GM18511 (cell line): ENCODE measurements around the gene ADAM11.
"Not testable (repeated sequence)": the region's sequence is repeated elsewhere in the genome, so short reads cannot be mapped to it uniquely, and the experiment has no call there.

Experiments used
- ATAC-seq: cut with Tn5 transposase; IDR thresholded peaks from one replicate; pipeline ENCODE4 v1.9.1; 2021; ENCODE audit warnings: mild to moderate bottlenecking, moderate library complexity; ENCODE audit not compliant: unreplicated experiment

The ADAM11 gene

GRCh38 chr17:44758414-44759085, at the start of gene ADAM11:
TSS of gene ADAM11 (plus strand) at chr17:44758988. CDS start at chr17:44759200, 212 bp downstream.
- no peak for ATAC-seq

GRCh38 chr17:44719444-44719843, 39.3 kb upstream of the ADAM11 start:
- no peak for ATAC-seq

GRCh38 chr17:44722254-44722653, 36.5 kb upstream of the ADAM11 start:
- ATAC-seq = no peak

DNA sequence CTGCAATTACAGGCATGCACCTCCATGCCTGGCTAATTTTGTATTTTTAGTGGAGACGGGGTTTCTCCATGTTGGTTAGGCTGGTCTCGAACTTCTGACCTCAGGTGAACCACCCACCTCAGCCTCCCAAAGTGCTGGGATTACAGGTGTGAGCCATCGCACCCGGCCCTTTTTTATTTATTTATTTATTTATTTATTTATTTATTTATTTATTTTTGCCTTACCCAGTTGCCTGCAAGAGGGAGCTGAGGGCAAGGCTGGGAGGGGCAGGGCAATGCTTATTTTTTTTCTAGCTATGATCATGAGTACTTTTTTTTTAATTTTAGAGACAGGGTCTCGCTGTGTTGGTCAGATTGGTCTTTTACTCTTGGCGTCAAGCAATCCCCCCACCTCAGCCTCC, 32.7 kb upstream of the ADAM11 start:
- ATAC-seq = not testable (repeated sequence)

DNA sequence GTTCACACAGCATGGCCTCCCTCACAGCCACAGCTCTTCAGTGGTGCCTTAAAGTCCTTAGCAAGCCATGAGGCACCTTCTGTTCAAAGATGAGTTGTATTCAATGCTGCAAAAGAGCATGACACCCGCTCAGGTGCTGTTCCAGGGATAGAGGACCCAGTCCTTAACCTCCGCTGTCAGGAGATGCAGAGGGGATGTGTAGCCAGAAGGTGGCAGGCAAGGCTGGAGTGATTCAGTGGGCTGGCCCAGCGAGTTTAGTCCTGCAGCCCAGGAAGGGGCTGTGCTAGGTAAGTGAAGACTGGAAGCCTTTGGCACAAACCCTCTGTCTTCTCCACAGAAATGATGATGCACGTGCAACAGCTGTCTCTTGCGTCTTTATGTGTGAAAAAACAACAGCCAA, 25.0 kb upstream of the ADAM11 start:
- ATAC-seq = no peak

DNA sequence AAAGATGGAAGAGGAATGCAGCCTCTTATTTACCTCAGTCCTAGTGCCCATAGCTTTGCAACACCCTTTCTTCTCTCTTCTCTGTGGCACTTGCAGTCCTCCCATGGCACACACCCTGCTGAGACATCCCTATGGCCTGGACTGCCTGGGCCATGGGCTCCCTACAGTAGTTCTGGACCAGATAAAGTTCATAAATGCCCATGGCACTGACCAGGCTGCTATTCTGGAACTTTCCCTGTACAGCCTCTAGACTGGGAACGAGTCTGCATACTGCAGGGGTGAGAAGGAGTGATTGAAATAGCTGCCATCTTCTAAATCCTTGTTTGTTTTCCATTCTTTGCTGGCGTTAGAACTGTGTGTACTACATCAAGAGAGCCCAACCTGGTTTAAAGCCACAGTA, 24.5 kb upstream of the ADAM11 start:
- no peak for ATAC-seq

DNA sequence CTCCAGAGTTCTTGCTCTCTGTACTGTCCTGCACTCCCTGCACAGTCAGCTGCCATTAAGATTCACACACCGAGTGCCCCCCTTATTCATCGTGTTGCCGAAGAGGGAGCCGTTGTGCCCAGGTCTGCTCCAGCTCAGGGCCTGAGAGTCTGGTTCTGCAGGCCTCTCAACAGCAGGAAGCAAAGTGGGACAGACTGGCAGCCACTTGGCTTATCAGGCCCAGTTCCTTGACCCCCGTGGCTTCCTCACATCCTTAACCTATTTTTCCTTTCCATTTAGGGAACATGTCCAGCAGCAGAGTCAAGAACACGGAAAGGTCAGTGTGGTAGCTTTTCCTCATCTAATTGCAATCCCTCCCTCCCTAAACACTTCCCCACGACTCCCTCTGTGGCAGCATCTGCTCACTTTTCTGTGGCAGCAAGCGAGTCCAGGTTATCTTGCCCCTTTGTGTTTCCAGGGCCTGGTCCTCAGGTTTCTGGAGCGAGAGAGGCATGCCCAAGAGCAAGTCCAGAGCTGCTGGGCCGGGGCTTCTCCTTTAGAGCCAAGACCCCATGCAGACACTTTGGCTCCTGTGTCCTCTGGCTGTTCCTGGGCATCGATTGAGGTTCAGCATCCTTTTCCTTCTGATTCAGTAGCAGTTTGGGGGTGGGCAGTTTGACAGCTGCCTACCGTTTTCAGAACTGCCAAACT, 22.1 kb upstream of the ADAM11 start:
- no peak for ATAC-seq

GRCh38 chr17:44738214-44738906, 20.4 kb upstream of the ADAM11 start:
- peak; percentile 56 for ATAC-seq

DNA sequence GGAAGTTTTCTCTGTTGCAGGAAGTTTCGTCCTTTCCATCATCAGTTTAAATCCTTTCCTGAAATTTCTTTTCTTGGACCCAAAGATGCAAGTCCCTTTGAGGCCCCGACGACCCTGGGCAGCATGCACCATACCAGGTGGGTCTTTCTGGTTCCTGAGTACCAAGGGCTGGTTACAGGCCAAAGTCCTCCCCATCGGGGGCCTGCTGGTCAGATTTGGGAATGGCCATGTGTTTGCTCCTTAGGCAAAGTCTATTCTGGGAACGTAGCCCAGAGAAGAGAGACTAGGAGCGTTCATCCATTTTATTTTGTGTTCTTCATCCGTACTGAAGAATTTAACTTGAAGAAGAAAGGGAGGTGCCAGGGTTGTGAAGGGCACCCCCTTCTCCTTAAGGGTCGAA, 17.5 kb upstream of the ADAM11 start:
- ATAC-seq = no peak

DNA sequence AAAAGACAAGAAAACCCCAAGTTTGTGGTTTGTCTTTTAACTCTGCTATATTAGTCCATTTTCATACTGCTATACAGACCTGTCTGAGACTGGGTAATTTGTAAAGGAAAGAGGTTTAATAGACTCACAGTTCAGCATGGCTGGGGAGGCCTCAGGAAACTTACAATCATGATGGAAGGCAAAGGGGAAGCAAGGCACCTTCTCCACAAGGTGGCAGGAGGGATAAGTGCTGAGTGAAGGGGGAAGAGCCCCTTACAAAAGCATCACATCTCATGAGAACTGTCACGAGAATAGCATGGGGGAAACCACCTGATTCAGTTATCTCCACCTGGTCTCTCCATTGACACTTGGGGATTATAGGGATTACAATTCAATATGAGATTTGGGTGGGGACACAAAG, 13.5 kb upstream of the ADAM11 start:
- ATAC-seq = no peak

DNA sequence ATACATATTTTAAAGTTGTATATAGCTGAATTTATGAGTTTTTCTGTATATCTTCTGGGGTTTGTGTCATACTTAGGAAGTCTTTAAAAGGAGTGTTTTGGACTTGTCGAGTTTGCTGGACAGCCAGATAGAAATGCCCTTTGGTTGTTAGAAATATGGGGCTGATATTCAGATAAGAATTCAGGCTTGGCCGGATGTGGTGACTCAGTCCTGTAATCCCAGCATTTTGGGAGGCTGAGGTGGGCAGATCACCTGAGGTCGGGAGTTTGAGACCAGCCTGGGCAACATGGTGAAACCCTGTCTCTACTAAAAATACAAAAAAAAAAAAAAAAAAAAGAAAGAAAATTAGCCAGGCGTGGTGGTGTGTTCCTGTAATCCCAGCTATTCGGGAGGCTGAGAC, 13.1 kb upstream of the ADAM11 start:
- not testable (repeated sequence) for ATAC-seq

DNA sequence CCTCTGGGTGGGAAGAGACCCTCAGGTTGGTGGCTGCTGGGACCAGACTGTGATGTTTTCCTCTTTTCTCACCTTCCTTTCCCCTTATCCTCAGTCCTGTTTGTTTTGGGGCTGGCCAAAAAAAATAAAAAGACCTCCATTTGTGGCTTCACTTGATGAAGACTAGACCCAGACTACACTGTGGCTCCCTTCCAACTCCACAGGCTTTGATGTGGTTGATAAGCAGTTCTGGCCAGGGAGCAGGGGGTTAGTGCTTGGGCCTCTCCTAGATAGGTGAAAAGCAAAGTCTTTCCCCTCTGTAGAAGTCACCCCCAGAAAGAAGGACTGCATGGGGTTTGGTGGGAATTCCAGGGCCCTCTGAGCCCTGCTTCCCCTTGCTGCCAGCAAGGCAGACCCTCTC, 11.2 kb upstream of the ADAM11 start:
- no peak for ATAC-seq

DNA sequence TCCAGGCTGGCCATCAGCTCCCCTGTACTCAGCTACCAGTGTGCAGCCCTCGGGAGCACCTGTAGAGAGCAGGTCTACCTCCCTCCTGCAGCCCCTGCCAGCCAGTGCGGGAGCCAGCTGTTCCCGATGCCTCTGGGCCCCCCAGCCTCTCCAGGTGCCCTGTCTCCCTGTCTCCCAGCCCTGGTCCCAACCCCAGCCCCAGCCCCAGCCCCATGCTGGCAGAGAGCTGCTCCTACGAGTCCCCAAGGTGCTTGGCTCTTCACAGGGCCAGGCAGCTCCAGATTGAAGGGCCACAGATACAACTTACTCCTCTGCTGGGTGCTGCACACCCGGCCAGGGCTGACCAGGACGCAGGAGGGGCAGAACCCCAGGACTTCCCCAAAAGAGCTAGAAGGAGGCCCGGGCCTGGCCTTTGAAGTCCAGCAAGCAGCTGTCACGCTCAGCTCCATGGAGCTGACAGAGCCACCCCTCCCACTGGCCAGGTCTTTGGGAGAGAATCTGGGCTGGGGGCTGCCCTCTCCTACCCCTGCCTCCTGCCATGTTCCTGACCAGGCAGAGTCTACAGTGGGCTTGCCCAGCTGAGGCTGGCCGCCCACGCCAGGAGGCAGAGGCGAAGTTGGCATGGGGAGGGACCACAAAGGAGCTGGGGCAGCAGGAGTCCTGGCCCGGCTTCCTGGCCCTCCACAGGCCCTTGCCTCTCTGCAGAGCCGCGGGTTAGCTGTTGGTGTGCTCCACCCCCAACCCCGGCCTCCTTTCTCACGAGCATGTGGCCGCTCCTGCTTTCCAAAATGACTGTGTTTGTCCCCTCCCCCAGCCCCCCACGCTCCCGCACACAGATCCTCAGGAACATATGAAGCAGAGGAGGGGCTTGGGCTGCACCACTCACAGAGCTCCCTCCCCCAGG, 9.5 kb upstream of the ADAM11 start:
- ATAC-seq = no peak

DNA sequence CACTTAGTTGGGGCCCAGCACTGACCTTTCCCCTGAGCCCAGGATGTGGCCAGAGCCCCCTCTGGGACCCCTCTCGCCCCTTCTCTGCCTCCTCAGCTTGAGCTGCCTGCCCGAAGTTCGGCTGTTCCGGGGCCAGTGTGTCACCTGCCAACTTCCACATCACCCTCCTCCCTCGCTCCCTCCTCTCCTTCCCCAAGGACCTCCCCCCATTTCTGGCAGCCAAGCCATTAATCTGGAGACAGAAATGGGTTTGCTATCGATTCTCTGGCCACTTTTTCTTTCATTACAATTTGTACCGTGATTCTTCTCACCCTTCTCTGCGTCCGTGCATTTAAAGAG, 8.8 kb upstream of the ADAM11 start:
- ATAC-seq = no peak

- no peak for ATAC-seq
Measured at GRCh38 chr17:44751331-44751730, 7.5 kb upstream of the ADAM11 start.

GRCh38 chr17:44751806-44752205, 7.0 kb upstream of the ADAM11 start:
- ATAC-seq = no peak

- ATAC-seq = no peak
Measured at GRCh38 chr17:44752953-44753861, 5.6 kb upstream of the ADAM11 start.

DNA sequence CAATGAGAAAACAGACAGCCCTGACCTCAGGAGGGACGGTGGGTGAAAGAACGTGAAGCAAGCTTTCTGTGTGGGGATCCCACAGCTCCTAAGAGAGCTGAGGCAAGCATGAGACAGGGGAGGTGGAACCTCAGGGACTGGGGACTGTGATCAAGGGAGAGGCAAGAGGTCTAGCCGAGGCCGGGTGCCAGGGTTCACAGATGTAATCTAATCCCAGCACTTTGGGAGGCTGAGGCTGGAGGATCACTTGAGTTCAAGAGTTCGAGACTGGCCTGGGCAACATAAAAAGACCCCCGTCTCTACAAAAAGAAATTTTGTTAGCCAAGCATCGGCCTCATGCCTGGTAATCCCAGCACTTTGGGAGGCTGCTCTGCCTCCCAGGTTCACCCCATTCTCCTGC, 4.5 kb upstream of the ADAM11 start:
- ATAC-seq = no peak

DNA sequence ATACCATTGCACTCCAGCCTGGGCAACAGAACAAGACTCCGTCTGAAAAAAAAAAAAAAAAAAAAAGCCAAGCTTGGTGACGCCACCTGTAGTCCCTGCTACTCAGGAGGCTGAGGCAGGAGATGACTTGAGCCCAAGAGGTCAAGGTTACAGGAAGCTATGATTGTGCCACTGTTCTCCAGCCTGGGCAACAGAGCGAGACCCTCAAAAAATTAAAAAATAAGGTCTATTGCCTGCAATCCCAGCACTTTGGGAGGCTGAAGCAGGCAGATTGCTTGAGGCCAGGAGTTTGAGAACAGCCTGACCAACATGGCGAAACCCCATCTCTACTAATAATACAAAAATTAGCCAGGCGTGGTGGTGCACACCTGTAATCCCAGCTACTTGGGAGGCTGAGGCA, 3.6 kb upstream of the ADAM11 start:
- ATAC-seq = not testable (repeated sequence)
